A549 (cell line): ENCODE measurements around the gene GPBP1.

Experiments
- CEBPB ChIP-seq, 2 experiments: fragments of >200 bp in 1 of 2; sonication (Bioruptor Twin) in 1 of 2; formaldehyde crosslinking in 1 of 2; IDR thresholded peaks; 2 replicates each; pipeline ENCODE4 v1.6.1; 2012 to 2016
- CHD2 ChIP-seq: fragments of 150-350 bp; IDR thresholded peaks from 2 replicates; pipeline ENCODE4 v1.6.1; 2014; ENCODE audit warnings: low read length; ENCODE audit not compliant: partially characterized antibody
- EHMT2 ChIP-seq: fragments of 200-600 bp; sonication (generic); IDR thresholded peaks from 2 replicates; pipeline ENCODE4 v1.6.1; 2016; ENCODE audit warnings: antibody characterized with exemption, low read depth, mild to moderate bottlenecking, moderate library complexity
- EP300 ChIP-seq, 2 experiments: fragments of >200 bp; sonication (Bioruptor Twin); formaldehyde crosslinking; IDR thresholded peaks; 2 replicates in 1 of 2; 3 replicates in 1 of 2; pipeline ENCODE4 v1.6.1; 2016 to 2017
- MYC ChIP-seq: IDR thresholded peaks from 2 replicates; pipeline ENCODE4 v1.6.1; 2012; ENCODE audit warnings: mild to moderate bottlenecking, inconsistent platforms, low read length, improper control_type of control experiment, borderline replicate concordance
- NR3C1 ChIP-seq: fragments of >200 bp; sonication (Bioruptor Twin); formaldehyde crosslinking; IDR thresholded peaks from 3 replicates; pipeline ENCODE4 v1.6.1; 2017
- PBX3 ChIP-seq: IDR thresholded peaks from 2 replicates; pipeline ENCODE4 v1.6.1; 2012
- POLR2A ChIP-seq: IDR thresholded peaks from 2 replicates; pipeline ENCODE4 v1.6.1; 2012; ENCODE audit warnings: mild to moderate bottlenecking, low read length
- TP53 ChIP-seq: fragments of 250-450 bp; sonication (Bioruptor Pico); IDR thresholded peaks from 2 replicates; pipeline ENCODE4 v1.5.0; 2021; ENCODE audit warnings: mild to moderate bottlenecking, moderate library complexity
- USF2 ChIP-seq: fragments of 450-650 bp; IDR thresholded peaks from 2 replicates; pipeline ENCODE4 v1.6.1; 2014; ENCODE audit warnings: antibody characterized with exemption
- TF ChIP-seq, protein P1 (sequence below): fragments of >200 bp; sonication (Bioruptor Twin); formaldehyde crosslinking; IDR thresholded peaks from 3 replicates; pipeline ENCODE4 v1.5.1; 2016
- TF ChIP-seq, protein P2 (sequence below): IDR thresholded peaks from 2 replicates; pipeline ENCODE4 v1.6.1; 2012
- TF ChIP-seq, protein P3 (sequence below): fragments of 200-600 bp; sonication (generic); IDR thresholded peaks from 2 replicates; pipeline ENCODE4 v1.6.1; 2016; ENCODE audit warnings: antibody characterized with exemption, mild to moderate bottlenecking, moderate library complexity

DNA sequence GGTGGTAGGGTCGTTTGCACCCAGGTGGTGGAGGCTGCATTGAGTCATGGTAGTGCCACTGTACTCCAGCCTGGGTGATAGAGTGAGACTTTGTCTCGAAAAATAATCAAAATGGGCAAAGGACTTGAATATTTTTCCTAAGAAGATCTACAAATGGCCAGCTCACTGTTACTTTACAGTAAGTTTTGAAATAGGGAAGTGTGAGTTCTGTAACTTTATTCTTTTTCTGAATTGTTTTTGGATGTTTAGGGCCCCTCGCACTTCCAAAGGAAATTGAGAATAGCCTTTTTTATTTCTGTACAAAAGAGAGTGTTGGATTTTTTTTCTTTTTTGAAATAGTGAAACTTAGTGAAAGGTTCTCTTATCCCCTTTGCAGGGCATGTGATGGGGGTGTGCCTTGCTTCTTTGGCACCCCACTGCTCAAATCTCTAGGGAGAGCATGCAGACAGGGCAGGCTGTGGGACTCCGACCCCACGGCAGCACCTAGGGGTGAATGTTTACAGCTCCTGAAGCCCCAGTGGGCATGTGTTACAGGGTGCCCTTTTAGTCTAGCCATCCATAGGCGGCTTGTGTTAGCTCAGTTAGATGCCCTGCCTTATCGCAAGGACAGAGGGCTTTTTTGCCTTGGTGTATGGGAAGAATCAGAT lies 33.3 kb downstream of the GPBP1 start:
- no peak for TF ChIP-seq CEBPB (IDR thresholded peaks at IDR 0.05)
- TF ChIP-seq, protein P1, sequence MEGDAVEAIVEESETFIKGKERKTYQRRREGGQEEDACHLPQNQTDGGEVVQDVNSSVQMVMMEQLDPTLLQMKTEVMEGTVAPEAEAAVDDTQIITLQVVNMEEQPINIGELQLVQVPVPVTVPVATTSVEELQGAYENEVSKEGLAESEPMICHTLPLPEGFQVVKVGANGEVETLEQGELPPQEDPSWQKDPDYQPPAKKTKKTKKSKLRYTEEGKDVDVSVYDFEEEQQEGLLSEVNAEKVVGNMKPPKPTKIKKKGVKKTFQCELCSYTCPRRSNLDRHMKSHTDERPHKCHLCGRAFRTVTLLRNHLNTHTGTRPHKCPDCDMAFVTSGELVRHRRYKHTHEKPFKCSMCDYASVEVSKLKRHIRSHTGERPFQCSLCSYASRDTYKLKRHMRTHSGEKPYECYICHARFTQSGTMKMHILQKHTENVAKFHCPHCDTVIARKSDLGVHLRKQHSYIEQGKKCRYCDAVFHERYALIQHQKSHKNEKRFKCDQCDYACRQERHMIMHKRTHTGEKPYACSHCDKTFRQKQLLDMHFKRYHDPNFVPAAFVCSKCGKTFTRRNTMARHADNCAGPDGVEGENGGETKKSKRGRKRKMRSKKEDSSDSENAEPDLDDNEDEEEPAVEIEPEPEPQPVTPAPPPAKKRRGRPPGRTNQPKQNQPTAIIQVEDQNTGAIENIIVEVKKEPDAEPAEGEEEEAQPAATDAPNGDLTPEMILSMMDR = no peak
- no peak for TF ChIP-seq NR3C1
- TF ChIP-seq EHMT2 = no peak
- TF ChIP-seq USF2 = no peak
- TF ChIP-seq, protein P2, sequence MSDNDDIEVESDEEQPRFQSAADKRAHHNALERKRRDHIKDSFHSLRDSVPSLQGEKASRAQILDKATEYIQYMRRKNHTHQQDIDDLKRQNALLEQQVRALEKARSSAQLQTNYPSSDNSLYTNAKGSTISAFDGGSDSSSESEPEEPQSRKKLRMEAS = no peak
- TF ChIP-seq EP300 (IDR thresholded peaks at IDR 0.05) = no peak
- no peak for TF ChIP-seq POLR2A
- TF ChIP-seq, protein P3, sequence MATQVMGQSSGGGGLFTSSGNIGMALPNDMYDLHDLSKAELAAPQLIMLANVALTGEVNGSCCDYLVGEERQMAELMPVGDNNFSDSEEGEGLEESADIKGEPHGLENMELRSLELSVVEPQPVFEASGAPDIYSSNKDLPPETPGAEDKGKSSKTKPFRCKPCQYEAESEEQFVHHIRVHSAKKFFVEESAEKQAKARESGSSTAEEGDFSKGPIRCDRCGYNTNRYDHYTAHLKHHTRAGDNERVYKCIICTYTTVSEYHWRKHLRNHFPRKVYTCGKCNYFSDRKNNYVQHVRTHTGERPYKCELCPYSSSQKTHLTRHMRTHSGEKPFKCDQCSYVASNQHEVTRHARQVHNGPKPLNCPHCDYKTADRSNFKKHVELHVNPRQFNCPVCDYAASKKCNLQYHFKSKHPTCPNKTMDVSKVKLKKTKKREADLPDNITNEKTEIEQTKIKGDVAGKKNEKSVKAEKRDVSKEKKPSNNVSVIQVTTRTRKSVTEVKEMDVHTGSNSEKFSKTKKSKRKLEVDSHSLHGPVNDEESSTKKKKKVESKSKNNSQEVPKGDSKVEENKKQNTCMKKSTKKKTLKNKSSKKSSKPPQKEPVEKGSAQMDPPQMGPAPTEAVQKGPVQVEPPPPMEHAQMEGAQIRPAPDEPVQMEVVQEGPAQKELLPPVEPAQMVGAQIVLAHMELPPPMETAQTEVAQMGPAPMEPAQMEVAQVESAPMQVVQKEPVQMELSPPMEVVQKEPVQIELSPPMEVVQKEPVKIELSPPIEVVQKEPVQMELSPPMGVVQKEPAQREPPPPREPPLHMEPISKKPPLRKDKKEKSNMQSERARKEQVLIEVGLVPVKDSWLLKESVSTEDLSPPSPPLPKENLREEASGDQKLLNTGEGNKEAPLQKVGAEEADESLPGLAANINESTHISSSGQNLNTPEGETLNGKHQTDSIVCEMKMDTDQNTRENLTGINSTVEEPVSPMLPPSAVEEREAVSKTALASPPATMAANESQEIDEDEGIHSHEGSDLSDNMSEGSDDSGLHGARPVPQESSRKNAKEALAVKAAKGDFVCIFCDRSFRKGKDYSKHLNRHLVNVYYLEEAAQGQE = no peak
- TF ChIP-seq PBX3 = no peak
- TF ChIP-seq CHD2 = no peak
- no peak for TF ChIP-seq TP53 (CRISPR knock-in tag)
- no peak for TF ChIP-seq MYC
